ENCODE results near the gene PIMREG.
"Not testable (repeated sequence)": the region's sequence is repeated elsewhere in the genome, so short reads cannot be mapped to it uniquely, and the experiment has no call there.

PIMREG gene

GRCh38 chr17:6480303-6480675 lies 36.0 kb downstream of the PIMREG start:
- no peak for DNase-seq

GRCh38 chr17:6482105-6482455 lies 37.8 kb downstream of the PIMREG start:
- no peak for DNase-seq

GRCh38 chr17:6482796-6483195 lies 38.5 kb downstream of the PIMREG start:
- not testable (repeated sequence) for DNase-seq

DNA sequence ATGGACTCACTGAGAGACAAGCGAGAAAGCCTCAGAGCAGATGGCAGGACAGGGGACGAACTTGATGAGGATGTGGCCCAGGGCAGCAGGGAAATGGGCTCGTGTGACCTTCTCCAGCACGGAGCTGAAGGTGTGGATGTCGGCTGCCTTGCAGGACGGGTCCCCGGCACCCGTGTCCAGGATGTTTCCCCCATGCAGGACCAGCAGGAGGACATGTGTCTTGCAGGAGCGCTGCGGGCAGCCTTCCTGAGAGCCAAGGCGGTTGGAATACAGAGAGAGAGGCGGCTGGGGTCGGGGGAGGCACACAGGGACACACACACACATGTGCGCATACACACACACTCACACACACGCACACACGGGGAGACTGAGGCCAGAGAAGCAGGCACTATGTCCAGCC lies 39.3 kb downstream of the PIMREG start:
- no peak for DNase-seq

DNA sequence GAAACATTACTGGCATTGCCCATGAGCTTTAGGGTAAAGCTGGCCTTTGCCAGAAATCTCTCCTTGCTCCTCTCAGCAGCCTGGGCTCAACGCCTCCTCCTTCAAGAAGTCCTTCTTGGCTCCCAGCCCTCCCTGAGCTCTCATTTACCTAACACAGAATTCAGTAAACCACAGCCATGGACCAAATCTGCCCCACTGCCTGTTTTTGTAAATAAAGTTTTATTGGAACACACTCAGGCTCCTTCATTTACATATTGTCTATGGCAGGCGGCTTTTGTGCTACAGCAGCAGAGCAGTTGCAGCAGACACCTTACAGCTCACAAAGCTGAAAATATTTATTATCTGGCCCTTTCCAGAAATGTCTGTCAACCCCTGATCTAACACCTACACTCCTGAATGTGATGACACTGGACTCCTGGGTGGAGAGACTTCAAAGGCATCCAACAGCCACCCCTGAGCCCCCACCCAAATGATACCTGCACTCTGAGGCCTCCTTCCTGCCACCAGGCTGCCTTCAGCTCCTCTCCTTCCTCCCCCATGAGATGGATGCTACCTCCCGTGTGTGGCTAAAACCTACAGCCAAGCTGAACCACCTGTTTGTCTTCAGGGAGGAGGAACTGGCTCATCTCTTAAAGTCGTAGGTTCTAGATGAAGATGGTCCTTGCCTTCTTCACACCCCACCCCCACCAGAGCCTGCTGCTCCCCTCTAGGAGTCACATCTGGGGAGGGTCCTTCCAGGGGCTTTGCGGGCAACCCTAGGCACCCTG lies 41.6 kb downstream of the PIMREG start:
- DNase-seq: no peak

DNA sequence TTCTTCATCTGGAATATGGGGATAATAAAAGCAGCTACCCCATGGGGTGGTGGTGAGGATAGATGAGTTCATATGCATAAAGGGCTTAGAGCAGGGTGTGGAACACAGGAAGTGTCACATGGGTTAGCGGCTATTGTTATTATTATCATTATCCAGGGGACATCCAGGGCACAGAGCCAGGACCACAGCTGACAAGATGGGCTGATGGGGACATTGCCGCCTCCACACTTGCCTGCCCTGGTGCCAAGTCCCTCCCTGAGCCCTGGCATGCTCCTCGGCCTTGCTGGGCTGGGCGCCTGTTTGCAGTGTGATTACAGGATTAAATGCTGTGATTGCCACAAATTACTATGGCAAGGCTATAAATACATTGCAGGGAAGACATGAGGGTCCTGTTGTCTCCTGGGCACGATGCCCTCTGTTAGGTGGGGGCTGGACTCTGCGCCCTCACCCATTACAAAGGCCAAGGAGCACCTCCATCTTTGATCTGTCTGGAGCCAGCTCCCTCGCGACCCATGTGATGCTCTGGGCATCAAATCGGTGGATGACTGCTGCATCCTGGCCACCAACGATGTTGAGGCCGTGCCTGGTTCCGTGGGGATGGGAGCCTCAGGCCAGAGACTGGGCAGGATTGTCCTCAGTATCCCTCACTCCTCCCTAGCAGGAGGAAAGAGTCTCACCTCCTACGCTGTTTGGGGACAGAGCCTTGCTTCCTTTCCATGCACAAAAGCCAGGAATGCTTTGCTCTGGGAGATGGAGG lies 43.2 kb downstream of the PIMREG start:
- no peak for DNase-seq

GRCh38 chr17:6488008-6488539 lies 43.8 kb downstream of the PIMREG start:
- no peak for DNase-seq

GRCh38 chr17:6489016-6489550 lies 44.8 kb downstream of the PIMREG start:
- DNase-seq: no peak

DNA sequence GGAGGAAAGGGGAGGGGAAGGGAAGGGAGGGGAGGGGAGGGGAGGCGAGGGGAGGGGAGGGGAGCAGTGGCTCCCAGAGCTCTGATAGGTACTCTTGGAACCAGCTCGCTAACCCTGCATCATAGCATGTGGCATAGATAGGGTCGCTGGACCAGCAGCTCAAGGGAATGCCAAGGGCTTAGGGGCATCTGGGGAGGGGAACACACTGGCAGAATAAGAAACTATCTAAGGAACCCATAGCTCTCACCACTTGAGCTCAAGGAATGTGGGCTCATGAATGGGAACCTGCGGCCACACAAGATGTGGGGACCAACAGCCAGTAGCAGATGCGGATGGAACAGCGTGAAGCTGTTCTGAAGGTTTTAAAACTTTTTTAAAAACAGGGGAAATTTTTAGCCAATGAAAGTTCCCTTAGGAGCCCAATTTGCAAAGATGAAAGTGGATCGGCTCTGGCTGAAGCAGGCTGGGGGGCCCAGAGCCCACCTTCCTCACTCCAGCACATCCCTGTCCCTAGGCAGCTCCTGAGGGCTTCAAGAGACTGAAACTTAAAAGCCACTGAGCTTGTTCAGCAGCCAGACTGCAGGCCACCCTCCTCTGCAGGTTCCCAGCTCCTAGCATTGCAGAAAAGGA lies 46.9 kb downstream of the PIMREG start:
- no peak for DNase-seq

- DNase-seq: no peak
Observed at GRCh38 chr17:6492892-6493674, 48.8 kb downstream of the PIMREG start.

DNA sequence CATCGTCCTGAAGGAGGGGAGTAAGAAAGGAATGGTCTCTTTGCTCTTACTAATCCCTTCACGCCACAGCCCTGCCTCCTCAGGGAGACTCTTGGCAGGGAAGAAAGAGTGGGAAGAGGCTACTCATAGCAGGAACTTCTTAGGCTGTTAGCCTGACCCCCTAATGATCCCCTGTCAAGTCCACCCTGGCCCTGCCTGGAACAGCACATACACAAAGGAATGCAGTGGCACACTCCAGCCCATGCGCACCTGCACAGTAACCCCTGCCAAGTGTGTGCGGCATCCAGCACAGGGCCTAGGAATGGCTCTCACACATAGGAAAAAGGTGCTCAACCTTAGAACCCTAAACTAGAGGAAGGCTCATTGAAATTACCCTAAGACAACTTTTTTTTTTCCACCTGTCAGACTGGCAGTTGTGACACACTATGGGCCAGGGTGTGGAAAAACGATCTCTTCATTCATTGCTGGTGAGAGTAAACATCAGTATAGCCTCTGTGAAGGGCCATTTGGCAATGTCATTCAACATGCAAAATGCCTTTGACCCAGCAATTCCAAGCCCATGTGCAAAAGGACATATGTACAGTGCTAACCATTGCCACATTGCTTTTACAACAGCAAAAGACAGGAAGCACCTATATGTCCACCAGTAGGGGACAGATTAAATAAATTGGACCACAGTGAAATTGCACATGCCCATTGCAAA lies 50.1 kb downstream of the PIMREG start:
- no peak for DNase-seq

GRCh38 chr17:6495450-6496115 lies 51.3 kb downstream of the PIMREG start:
- DNase-seq: no peak

GRCh38 chr17:6496116-6496481 lies 51.8 kb downstream of the PIMREG start:
- DNase-seq: no peak

DNA sequence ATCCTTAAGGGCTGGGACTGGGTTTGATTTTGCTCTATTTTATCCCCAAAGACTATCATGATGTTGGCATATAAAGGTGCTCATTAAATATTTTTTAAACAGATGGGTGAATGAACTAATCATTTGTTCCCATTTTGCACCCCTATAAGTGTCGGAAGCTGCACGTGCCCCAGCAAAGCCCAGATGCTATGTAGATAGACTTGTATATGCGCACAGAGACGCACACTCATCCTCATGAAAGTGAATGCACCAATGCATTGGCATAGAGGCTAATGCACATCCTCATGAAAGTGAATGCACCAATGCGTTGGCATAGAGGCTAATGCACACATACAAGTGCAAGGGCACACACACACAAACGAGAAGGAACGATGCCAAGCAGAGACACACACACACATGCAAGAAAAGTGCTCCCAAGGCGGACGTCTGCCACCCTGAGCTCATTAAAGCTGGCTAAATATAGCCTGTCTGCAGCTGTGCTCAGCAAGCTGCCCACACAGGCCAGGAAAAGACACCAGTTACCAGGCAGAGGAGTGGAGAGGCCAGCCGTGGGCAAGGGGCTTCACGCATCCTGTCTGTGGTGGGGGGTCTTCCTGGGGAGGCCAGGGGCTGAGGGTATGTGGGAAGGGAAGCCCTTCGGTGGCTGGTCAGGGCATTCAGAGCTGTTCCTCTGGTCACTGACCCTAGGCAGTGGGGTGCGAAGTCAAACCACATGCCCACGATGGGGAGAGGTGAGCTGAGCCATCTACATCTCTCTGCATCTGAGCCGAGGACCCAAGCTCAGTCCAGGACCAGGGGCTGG lies 52.6 kb downstream of the PIMREG start:
- DNase-seq: no peak

DNA sequence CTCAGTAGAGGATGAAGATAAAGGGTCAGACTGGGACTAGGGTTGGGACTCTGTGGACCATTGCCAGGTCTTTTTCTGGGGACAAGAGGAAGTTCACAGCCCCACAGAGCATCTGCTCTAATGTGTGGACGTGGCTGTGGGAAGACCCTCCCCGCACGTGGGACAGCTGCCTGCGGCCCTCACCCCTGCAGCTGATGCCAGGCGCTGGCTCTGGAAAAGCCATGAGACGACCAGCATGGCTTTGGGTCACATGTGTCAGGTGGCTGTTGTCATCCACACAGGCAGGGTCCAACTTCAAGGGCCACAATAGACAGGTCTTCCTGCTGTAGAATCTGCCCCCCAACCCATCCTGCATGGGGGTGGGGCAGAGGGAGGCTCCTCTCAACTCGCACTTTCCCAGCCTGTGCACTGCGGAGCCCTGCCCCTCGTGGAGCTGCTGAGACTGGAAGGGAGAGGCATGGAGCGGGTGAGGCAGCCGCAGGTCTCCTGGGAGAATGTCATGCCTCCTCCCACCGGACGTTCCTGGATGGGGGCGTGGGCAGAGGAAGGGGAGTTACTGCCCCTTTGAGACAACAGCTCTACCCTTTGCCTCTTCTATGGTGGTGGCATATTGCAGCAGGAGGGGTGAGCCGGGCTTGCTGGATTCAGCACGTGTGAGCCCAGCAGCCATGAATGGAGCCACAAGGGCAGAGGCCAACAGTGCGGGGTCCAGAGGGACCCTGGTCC lies 53.4 kb downstream of the PIMREG start:
- DNase-seq: no peak

DNA sequence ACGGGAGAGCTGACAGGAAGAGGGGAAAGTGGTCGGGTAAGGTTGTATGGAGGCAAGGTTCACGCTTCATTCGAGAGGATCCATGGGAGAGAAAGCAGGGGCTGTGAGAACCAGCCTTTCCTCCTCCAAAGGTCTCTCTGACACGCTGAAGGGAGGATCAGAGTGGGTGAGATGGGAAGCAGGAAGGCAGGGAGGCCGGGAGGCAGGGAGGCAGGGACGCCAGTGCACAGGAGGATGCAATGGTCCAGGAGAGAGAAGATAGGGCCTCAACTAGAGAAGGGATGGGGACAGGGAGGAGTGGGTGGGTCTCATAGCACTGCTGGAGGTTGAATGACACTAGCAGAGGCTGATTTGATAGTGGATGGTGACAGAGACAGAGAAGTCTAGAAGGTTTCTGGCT lies 54.1 kb downstream of the PIMREG start:
- DNase-seq: no peak

DNA sequence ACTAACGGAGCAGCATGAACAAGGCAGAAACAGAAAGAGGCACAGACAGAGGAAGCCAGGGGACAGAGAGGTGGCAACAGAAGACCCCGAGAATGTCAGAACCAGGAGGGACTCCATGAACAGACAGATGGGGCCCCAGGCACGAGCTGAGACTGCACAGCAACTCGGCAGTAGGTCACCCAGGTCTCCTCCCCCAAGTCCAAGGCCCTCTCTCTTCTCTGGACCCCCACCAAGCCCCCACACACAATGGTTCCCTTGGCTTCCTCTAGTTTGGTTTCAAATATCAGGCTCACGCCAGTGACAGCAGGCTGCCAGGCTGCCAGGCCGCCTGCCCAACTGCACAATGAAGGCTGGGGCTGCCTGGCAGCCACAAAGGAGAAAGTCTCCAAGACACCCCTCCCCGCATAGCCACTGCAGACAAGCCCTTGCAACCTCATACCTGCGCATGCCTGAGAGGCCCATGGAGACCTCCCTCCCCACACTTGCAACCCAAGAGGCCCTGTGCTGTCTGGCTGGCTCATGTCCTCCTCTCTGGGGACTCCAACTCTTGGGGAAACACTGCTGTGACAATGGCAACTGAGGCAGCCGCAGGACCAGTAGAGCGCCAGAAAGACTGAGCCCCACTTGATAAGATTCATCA lies 54.8 kb downstream of the PIMREG start:
- no peak for DNase-seq
